GM23248 (cell line): ENCODE measurements around the gene KCNG2. TPM values are rescaled to one million over a fixed set of nuclear protein-coding genes. Genes with fewer than 3 reads are reported as not detected.

Experiments
- DNase-seq: peaks from one replicate; pipeline ENCODE4 v3.0.0-alpha.2; 2015
- H2AFZ ChIP-seq: fragments of 200-600 bp; sonication (generic); 2 replicates; pipeline ENCODE4 v1.6.1; 2016; ENCODE audit warnings: antibody characterized with exemption
- H3F3A ChIP-seq: fragments of 200-600 bp; sonication (generic); 2 replicates; pipeline ENCODE4 v1.6.1; 2016; ENCODE audit warnings: mild to moderate bottlenecking, antibody characterized with exemption, mixed run types; ENCODE audit not compliant: insufficient read depth
- H3K27ac ChIP-seq: fragments of 200-600 bp; sonication (generic); 2 replicates; pipeline ENCODE4 v1.5.1; 2016; ENCODE audit warnings: mild to moderate bottlenecking
- H3K27me3 ChIP-seq: fragments of 200-600 bp; sonication (generic); replicated peaks from 2 replicates; pipeline ENCODE4 v1.6.1; 2016; ENCODE audit warnings: mild to moderate bottlenecking; ENCODE audit not compliant: insufficient read depth
- H3K36me3 ChIP-seq: fragments of 200-600 bp; sonication (generic); 2 replicates; pipeline ENCODE4 v1.6.1; 2016; ENCODE audit warnings: low read depth, mild to moderate bottlenecking
- H3K4me1 ChIP-seq: fragments of 200-600 bp; sonication (generic); 2 replicates; pipeline ENCODE4 v1.6.1; 2016; ENCODE audit warnings: mild to moderate bottlenecking; ENCODE audit not compliant: insufficient read depth
- H3K4me2 ChIP-seq: fragments of 200-600 bp; sonication (generic); one replicate; pipeline ENCODE4 v1.6.1; 2016; ENCODE audit warnings: mild to moderate bottlenecking; ENCODE audit not compliant: unreplicated experiment
- H3K4me3 ChIP-seq: fragments of 200-600 bp; sonication (generic); 2 replicates; pipeline ENCODE4 v1.5.1; 2016; ENCODE audit warnings: mild to moderate bottlenecking
- H3K79me2 ChIP-seq: fragments of 200-600 bp; sonication (generic); 2 replicates; pipeline ENCODE4 v1.6.1; 2016; ENCODE audit warnings: mild to moderate bottlenecking; ENCODE audit not compliant: insufficient read depth
- H3K9ac ChIP-seq: fragments of 200-600 bp; sonication (generic); 2 replicates; pipeline ENCODE4 v1.6.1; 2016; ENCODE audit warnings: mild to moderate bottlenecking
- H3K9me2 ChIP-seq: fragments of 200-600 bp; sonication (generic); 2 replicates; pipeline ENCODE4 v1.6.1; 2016; ENCODE audit warnings: mixed run types, mild to moderate bottlenecking, moderate library complexity; ENCODE audit not compliant: insufficient read depth
- H3K9me3 ChIP-seq: fragments of 200-600 bp; sonication (generic); one replicate; pipeline ENCODE4 v1.6.1; 2017; ENCODE audit warnings: low read depth
- H4K20me1 ChIP-seq: fragments of 200-600 bp; sonication (generic); 2 replicates; pipeline ENCODE4 v1.6.0; 2016; ENCODE audit not compliant: insufficient read depth
- EZH2 ChIP-seq: fragments of 200-600 bp; sonication (generic); IDR thresholded peaks from 2 replicates; pipeline ENCODE4 v1.6.1; 2018; ENCODE audit warnings: antibody characterized with exemption, mild to moderate bottlenecking; ENCODE audit not compliant: insufficient read depth, poor library complexity, severe bottlenecking
- EZH2phosphoT487 ChIP-seq: fragments of 200-600 bp; sonication (generic); IDR thresholded peaks from 2 replicates; pipeline ENCODE4 v1.6.1; 2018; ENCODE audit warnings: antibody characterized with exemption, moderate library complexity, mild to moderate bottlenecking, low read depth; ENCODE audit not compliant: insufficient read depth
- WGBS, 2 experiments: methylation state at CpG; one replicate each; pipeline ENCODE4 v1.1.6; 2015 to 2017; ENCODE audit warnings: low lambda C conversion rate in 2 of 2, low coverage in 1 of 2; ENCODE audit errors: missing lambda C conversion rate in 2 of 2; 5-methylcytosine and 5-hydroxymethylcytosine counted together
- in situ Hi-C: fragments of 300-500 bp; cut with MboI; formaldehyde crosslinking; loops from 2 replicates; pipeline ENCODE4 v1.15.0; 2020
- polyA plus RNA-seq: library from polyadenylated mRNA; unstranded; fragments of >200 nt; fragmentation: Nextera tagmentation; extraction: Ambion mirVana; gene quantifications from 2 replicates; pipeline ENCODE4 v1.2.1, GENCODE V29; 2016
- total RNA-seq: library from RNA; depleted of rRNA; stranded (reverse); fragments of >200 nt; shearing (Covaris generic); gene quantifications from 2 replicates; pipeline ENCODE4 v1.2.3, GENCODE V29; 2014

KCNG2 gene
- total and polyA plus RNA-seq, 2 experiments from 2014 or later = not detected

- Histone ChIP-seq H3K9me3 (no peaks in the 10 kb centered on the region), H3K36me3 (no peaks in the 10 kb centered on the region), H3K4me1 (peaks cover 18% of the 10 kb centered on the region; the same call in 1 of the 2 replicates), H3K79me2 (no peaks in the 10 kb centered on the region), H3F3A (peaks cover 14% of the 10 kb centered on the region), H4K20me1 (no peaks in the 10 kb centered on the region), H3K9me2 (no peaks in the 10 kb centered on the region), H3K9ac (no peak overlapping the region), H3K4me2 (no peak overlapping the region), H3K27me3 (peaks cover 29% of the 10 kb centered on the region), H3K4me3 (no peak overlapping the region), H3K27ac (no peak overlapping the region), H2AFZ (no peak overlapping the region)
- 74 to 75% methylated on average over 4 of the region's 4 CpGs for WGBS, 2 experiments
- in situ Hi-C loops = no loop called here
- TF ChIP-seq EZH2 (no peak), EZH2phosphoT487 (no peak)
- DNase-seq = no peak
Observed at GRCh38 chr18:79792988-79793355, 4.8 kb upstream of the KCNG2 start.

- in situ Hi-C loops = no loop called here
- no peak for TF ChIP-seq EZH2
- no peak for TF ChIP-seq EZH2phosphoT487
- no peaks in the 10 kb centered on the region for H3K9me2 ChIP-seq
- no peak overlapping the region for H3K4me2 ChIP-seq
- H3K9me3 ChIP-seq = no peaks in the 10 kb centered on the region
- no peaks in the 10 kb centered on the region for H3K79me2 ChIP-seq
- peaks cover 14% of the 10 kb centered on the region for H3F3A ChIP-seq
- no peak overlapping the region for H3K4me3 ChIP-seq
- H3K4me1 ChIP-seq = peaks cover 18% of the 10 kb centered on the region; the same call in 1 of the 2 replicates
- H2AFZ ChIP-seq = no peak overlapping the region
- H4K20me1 ChIP-seq = no peaks in the 10 kb centered on the region
- peaks cover 40% of the 10 kb centered on the region for H3K27me3 ChIP-seq
- no peak overlapping the region for H3K27ac ChIP-seq
- DNase-seq = no peak
- 89% methylated on average over 17 of the region's 17 CpGs for WGBS, 2 experiments
- H3K9ac ChIP-seq = no peak overlapping the region
- no peaks in the 10 kb centered on the region for H3K36me3 ChIP-seq
Observed at GRCh38 chr18:79794846-79795245, 2.9 kb upstream of the KCNG2 start.

- DNase-seq = no peak
- WGBS, 2 experiments = 89 to 94% methylated on average over 14 to 19 of the region's 19 CpGs
- H3K36me3 ChIP-seq = no peaks in the 10 kb centered on the region
- H3K9me2 ChIP-seq = no peaks in the 10 kb centered on the region
- in situ Hi-C loops = no loop called here
- H3K79me2 ChIP-seq = no peaks in the 10 kb centered on the region
- H3K27ac ChIP-seq = no peak overlapping the region
- H2AFZ ChIP-seq = no peak overlapping the region
- peaks cover 18% of the 10 kb centered on the region; the same call in 1 of the 2 replicates for H3K4me1 ChIP-seq
- peaks cover 46% of the 10 kb centered on the region for H3K27me3 ChIP-seq
- H3K4me3 ChIP-seq = no peak overlapping the region
- H3K4me2 ChIP-seq = no peak overlapping the region
- TF ChIP-seq EZH2phosphoT487 (no peak), EZH2 (no peak)
- peaks cover 14% of the 10 kb centered on the region for H3F3A ChIP-seq
- no peaks in the 10 kb centered on the region for H4K20me1 ChIP-seq
- no peaks in the 10 kb centered on the region for H3K9me3 ChIP-seq
- no peak overlapping the region for H3K9ac ChIP-seq
Observed at GRCh38 chr18:79795446-79795845, 2.3 kb upstream of the KCNG2 start.

GRCh38 chr18:79796016-79796415, 1.7 kb upstream of the KCNG2 start:
- WGBS, 2 experiments = 6 to 7% methylated on average over 7 of the region's 7 CpGs
- Histone ChIP-seq H3K9me3 (no peaks in the 10 kb centered on the region), H3K4me3 (no peak overlapping the region), H3K9ac (no peak overlapping the region), H3K4me2 (no peak overlapping the region), H3K27ac (no peak overlapping the region), H3K9me2 (no peaks in the 10 kb centered on the region), H3K4me1 (peaks cover 16% of the 10 kb centered on the region; the same call in 1 of the 2 replicates), H4K20me1 (no peaks in the 10 kb centered on the region), H3K27me3 (peaks cover 52% of the 10 kb centered on the region), H3K36me3 (no peaks in the 10 kb centered on the region), H3F3A (peaks cover 12% of the 10 kb centered on the region), H3K79me2 (no peaks in the 10 kb centered on the region), H2AFZ (no peak overlapping the region)
- no peak for DNase-seq
- no peak for TF ChIP-seq EZH2phosphoT487
- TF ChIP-seq EZH2 = no peak
- in situ Hi-C loops = no loop called here
